ENCODE results near the gene TMC1. TPM values are rescaled to one million over a fixed set of nuclear protein-coding genes. Genes with fewer than 3 reads are reported as not detected.

Gene TMC1
- total RNA-seq, 1 experiment from 2014 or later: not detected

DNA sequence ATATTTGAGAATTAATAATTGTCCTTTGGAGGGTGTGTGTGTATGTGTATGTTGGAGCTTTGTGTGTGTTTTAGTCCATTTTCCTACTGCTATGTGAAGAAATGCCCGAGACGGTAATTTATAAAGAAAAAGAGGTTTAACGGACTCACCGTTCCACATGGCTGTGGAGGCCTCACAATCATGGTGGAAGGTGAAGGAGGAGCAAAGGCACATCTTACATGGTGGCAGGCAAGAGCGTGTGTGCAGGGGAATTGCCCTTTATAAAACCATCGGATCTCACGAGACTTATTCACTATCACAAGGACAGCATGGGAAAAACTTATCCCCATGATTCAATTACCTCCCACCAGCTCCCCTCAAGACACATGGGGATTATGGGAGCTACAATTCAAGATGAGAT, 44.1 kb downstream of the TMC1 start:
- no peaks in the 10 kb centered on the region for H3K9me2 ChIP-seq (replicated peaks; ENCODE audit: insufficient read depth, low read length)
- no peak overlapping the region for H3K27ac ChIP-seq (ENCODE audit: low read length)
- no peak overlapping the region for H3K9ac ChIP-seq (ENCODE audit: low read length)
- no peaks in the 10 kb centered on the region for H3K79me2 ChIP-seq (ENCODE audit: low read length)
- H3K4me1 ChIP-seq (ENCODE audit: low read length): no peaks in the 10 kb centered on the region
- H3K4me3 ChIP-seq (ENCODE audit: low read length): no peak overlapping the region
- no peaks in the 10 kb centered on the region for H3K36me3 ChIP-seq (ENCODE audit: insufficient read depth, low read length)
- H3K27me3 ChIP-seq (ENCODE audit: low read length): no peaks in the 10 kb centered on the region
- no peak for DNase-seq
- no peak overlapping the region for H2AFZ ChIP-seq (ENCODE audit: low read length)
- H3K9me3 ChIP-seq (ENCODE audit: low read length): no peaks in the 10 kb centered on the region
- H4K20me1 ChIP-seq (ENCODE audit: insufficient read depth, low read depth, low read length): no peaks in the 10 kb centered on the region
- no peak overlapping the region for H3K4me2 ChIP-seq (ENCODE audit: low read depth, low read length, poor library complexity, severe bottlenecking)

- no peak overlapping the region for H3K9ac ChIP-seq (ENCODE audit: low read length)
- H3K9me2 ChIP-seq (replicated peaks; ENCODE audit: insufficient read depth, low read length): no peaks in the 10 kb centered on the region
- H2AFZ ChIP-seq (ENCODE audit: low read length): no peak overlapping the region
- no peak overlapping the region for H3K4me3 ChIP-seq (ENCODE audit: low read length)
- no peaks in the 10 kb centered on the region for H3K9me3 ChIP-seq (ENCODE audit: low read length)
- H3K79me2 ChIP-seq (ENCODE audit: low read length): no peaks in the 10 kb centered on the region
- no peaks in the 10 kb centered on the region for H3K27me3 ChIP-seq (ENCODE audit: low read length)
- no peak overlapping the region for H3K27ac ChIP-seq (ENCODE audit: low read length)
- no peaks in the 10 kb centered on the region for H3K4me1 ChIP-seq (ENCODE audit: low read length)
- no peaks in the 10 kb centered on the region for H4K20me1 ChIP-seq (ENCODE audit: insufficient read depth, low read depth, low read length)
- H3K4me2 ChIP-seq (ENCODE audit: low read depth, low read length, poor library complexity, severe bottlenecking): no peak overlapping the region
- DNase-seq: no peak
- no peaks in the 10 kb centered on the region for H3K36me3 ChIP-seq (ENCODE audit: insufficient read depth, low read length)
Measured at GRCh38 chr9:72574156-72574810, 52.9 kb downstream of the TMC1 start.

- Histone ChIP-seq H3K79me2 (ENCODE audit: low read length) (no peaks in the 10 kb centered on the region), H3K36me3 (ENCODE audit: insufficient read depth, low read length) (no peaks in the 10 kb centered on the region), H3K9me2 (replicated peaks; ENCODE audit: insufficient read depth, low read length) (no peaks in the 10 kb centered on the region), H3K27me3 (ENCODE audit: low read length) (no peaks in the 10 kb centered on the region), H3K4me1 (ENCODE audit: low read length) (no peaks in the 10 kb centered on the region), H3K9ac (ENCODE audit: low read length) (no peak overlapping the region), H3K9me3 (ENCODE audit: low read length) (no peaks in the 10 kb centered on the region), H3K27ac (ENCODE audit: low read length) (no peak overlapping the region), H2AFZ (ENCODE audit: low read length) (no peak overlapping the region), H3K4me2 (ENCODE audit: low read depth, low read length, poor library complexity, severe bottlenecking) (no peak overlapping the region), H3K4me3 (ENCODE audit: low read length) (no peak overlapping the region), H4K20me1 (ENCODE audit: insufficient read depth, low read depth, low read length) (no peaks in the 10 kb centered on the region)
- DNase-seq: no peak
Measured at GRCh38 chr9:72575666-72576065, 54.3 kb downstream of the TMC1 start.

- no peak overlapping the region for H3K9ac ChIP-seq (ENCODE audit: low read length)
- no peak overlapping the region for H3K27ac ChIP-seq (ENCODE audit: low read length)
- H3K79me2 ChIP-seq (ENCODE audit: low read length): no peaks in the 10 kb centered on the region
- H4K20me1 ChIP-seq (ENCODE audit: insufficient read depth, low read depth, low read length): no peaks in the 10 kb centered on the region
- H3K4me1 ChIP-seq (ENCODE audit: low read length): no peaks in the 10 kb centered on the region
- H3K27me3 ChIP-seq (ENCODE audit: low read length): no peaks in the 10 kb centered on the region
- no peak overlapping the region for H2AFZ ChIP-seq (ENCODE audit: low read length)
- H3K36me3 ChIP-seq (ENCODE audit: insufficient read depth, low read length): no peaks in the 10 kb centered on the region
- no peaks in the 10 kb centered on the region for H3K9me2 ChIP-seq (replicated peaks; ENCODE audit: insufficient read depth, low read length)
- no peaks in the 10 kb centered on the region for H3K9me3 ChIP-seq (ENCODE audit: low read length)
- no peak for DNase-seq
- H3K4me3 ChIP-seq (ENCODE audit: low read length): no peak overlapping the region
- no peak overlapping the region for H3K4me2 ChIP-seq (ENCODE audit: low read depth, low read length, poor library complexity, severe bottlenecking)
Measured at GRCh38 chr9:72576087-72576486, 54.7 kb downstream of the TMC1 start.

DNA sequence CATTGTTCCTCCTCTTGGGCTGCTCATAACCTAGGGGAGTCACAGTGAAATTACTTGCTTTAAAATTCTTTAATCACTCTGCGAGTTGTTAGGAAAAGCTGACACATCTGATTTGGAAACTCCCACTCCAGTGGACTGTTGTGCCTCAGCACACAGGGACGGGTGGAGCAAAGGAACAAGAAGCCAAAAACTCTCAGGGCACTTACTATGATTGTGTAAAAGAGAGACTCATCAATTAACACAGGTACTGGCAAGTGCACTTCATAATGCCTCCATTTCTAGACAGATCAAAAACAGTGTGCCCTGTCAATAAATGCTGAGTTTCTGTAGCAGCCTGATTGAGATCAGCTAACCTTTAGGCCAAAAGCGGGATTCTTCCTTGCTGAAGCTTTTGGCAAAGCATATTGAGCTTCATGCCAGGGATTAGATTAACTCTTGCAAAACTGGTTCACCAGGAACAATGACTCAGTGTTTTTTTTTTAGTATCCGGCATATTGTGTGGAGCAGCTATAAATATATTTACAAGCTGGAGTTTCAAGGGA, 55.9 kb downstream of the TMC1 start:
- H3K27me3 ChIP-seq (ENCODE audit: low read length): no peaks in the 10 kb centered on the region
- no peak overlapping the region for H3K9ac ChIP-seq (ENCODE audit: low read length)
- H3K4me3 ChIP-seq (ENCODE audit: low read length): no peak overlapping the region
- no peak overlapping the region for H2AFZ ChIP-seq (ENCODE audit: low read length)
- H3K36me3 ChIP-seq (ENCODE audit: insufficient read depth, low read length): no peaks in the 10 kb centered on the region
- H3K79me2 ChIP-seq (ENCODE audit: low read length): no peaks in the 10 kb centered on the region
- H3K9me3 ChIP-seq (ENCODE audit: low read length): no peaks in the 10 kb centered on the region
- H3K27ac ChIP-seq (ENCODE audit: low read length): no peak overlapping the region
- H3K9me2 ChIP-seq (replicated peaks; ENCODE audit: insufficient read depth, low read length): no peaks in the 10 kb centered on the region
- H3K4me2 ChIP-seq (ENCODE audit: low read depth, low read length, poor library complexity, severe bottlenecking): no peak overlapping the region
- no peaks in the 10 kb centered on the region for H4K20me1 ChIP-seq (ENCODE audit: insufficient read depth, low read depth, low read length)
- no peaks in the 10 kb centered on the region for H3K4me1 ChIP-seq (ENCODE audit: low read length)
- DNase-seq: no peak

- H4K20me1 ChIP-seq (ENCODE audit: insufficient read depth, low read depth, low read length): no peaks in the 10 kb centered on the region
- no peaks in the 10 kb centered on the region for H3K9me3 ChIP-seq (ENCODE audit: low read length)
- H3K27ac ChIP-seq (ENCODE audit: low read length): no peak overlapping the region
- DNase-seq: no peak
- H3K4me1 ChIP-seq (ENCODE audit: low read length): no peaks in the 10 kb centered on the region
- H3K4me3 ChIP-seq (ENCODE audit: low read length): no peak overlapping the region
- no peak overlapping the region for H2AFZ ChIP-seq (ENCODE audit: low read length)
- no peaks in the 10 kb centered on the region for H3K36me3 ChIP-seq (ENCODE audit: insufficient read depth, low read length)
- no peaks in the 10 kb centered on the region for H3K79me2 ChIP-seq (ENCODE audit: low read length)
- H3K9ac ChIP-seq (ENCODE audit: low read length): no peak overlapping the region
- H3K4me2 ChIP-seq (ENCODE audit: low read depth, low read length, poor library complexity, severe bottlenecking): no peak overlapping the region
- H3K9me2 ChIP-seq (replicated peaks; ENCODE audit: insufficient read depth, low read length): no peaks in the 10 kb centered on the region
- no peaks in the 10 kb centered on the region for H3K27me3 ChIP-seq (ENCODE audit: low read length)
Measured at GRCh38 chr9:72579190-72579589, 57.8 kb downstream of the TMC1 start.

DNA sequence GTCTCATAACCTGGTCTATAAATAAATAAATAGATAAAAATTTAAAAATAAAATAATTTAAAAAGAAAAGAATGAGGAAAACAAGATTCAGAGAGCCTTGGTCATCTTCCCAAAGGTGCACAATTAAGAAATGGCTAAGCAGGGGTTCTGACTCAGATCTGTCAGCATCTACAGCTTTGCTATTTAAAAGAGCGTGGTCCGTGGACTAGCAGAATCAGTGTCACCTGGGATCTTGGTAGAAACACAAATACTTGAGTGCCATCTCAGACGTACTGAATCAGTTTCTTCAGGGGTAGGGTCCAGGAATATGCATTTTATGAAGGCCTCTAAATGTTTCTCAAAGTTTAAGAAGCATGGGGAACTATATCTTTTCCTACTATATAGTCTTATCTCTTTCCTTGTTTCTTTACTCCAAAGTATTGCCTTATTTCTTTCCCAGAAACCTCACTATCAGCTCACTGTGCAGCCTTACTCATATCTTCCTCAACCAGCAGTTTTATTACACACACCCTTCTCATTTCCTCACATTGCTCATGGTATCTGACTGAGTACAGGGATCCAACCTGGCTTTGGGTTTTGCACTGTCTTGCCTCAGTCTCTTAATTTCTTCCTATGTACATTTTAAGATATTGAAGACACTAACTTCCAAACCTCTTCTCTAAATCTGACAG, 58.6 kb downstream of the TMC1 start:
- Histone ChIP-seq H3K9me3 (ENCODE audit: low read length) (no peaks in the 10 kb centered on the region), H4K20me1 (ENCODE audit: insufficient read depth, low read depth, low read length) (no peaks in the 10 kb centered on the region), H3K9ac (ENCODE audit: low read length) (no peak overlapping the region), H3K79me2 (ENCODE audit: low read length) (no peaks in the 10 kb centered on the region), H3K36me3 (ENCODE audit: insufficient read depth, low read length) (no peaks in the 10 kb centered on the region), H3K4me2 (ENCODE audit: low read depth, low read length, poor library complexity, severe bottlenecking) (no peak overlapping the region), H3K9me2 (replicated peaks; ENCODE audit: insufficient read depth, low read length) (no peaks in the 10 kb centered on the region), H3K27me3 (ENCODE audit: low read length) (no peaks in the 10 kb centered on the region), H2AFZ (ENCODE audit: low read length) (no peak overlapping the region), H3K4me3 (ENCODE audit: low read length) (no peak overlapping the region), H3K27ac (ENCODE audit: low read length) (no peak overlapping the region), H3K4me1 (ENCODE audit: low read length) (no peaks in the 10 kb centered on the region)
- DNase-seq: no peak

DNA sequence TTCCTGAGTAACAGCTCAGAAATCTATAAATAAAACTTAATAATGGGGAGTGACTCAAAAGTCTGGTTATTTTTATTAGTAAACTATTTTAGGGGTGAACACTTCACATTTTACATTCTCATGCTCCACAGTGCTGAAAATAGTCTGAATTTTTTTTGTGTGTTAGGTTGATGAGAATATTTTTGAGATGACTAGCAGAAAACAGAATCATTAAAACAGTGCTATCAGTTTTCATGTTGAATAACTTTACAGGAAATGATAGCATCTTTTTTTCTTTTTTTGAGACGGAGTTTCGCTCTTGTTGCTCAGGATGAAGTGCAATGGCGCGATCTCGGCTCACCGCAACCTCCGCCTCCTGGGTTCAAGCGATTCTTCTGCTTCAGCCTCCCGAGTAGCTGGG, 60.3 kb downstream of the TMC1 start:
- no peak overlapping the region for H3K4me2 ChIP-seq (ENCODE audit: low read depth, low read length, poor library complexity, severe bottlenecking)
- H2AFZ ChIP-seq (ENCODE audit: low read length): no peak overlapping the region
- H3K4me3 ChIP-seq (ENCODE audit: low read length): no peak overlapping the region
- H3K27ac ChIP-seq (ENCODE audit: low read length): no peak overlapping the region
- no peaks in the 10 kb centered on the region for H3K36me3 ChIP-seq (ENCODE audit: insufficient read depth, low read length)
- no peak for DNase-seq
- H3K4me1 ChIP-seq (ENCODE audit: low read length): no peaks in the 10 kb centered on the region
- H4K20me1 ChIP-seq (ENCODE audit: insufficient read depth, low read depth, low read length): no peaks in the 10 kb centered on the region
- H3K79me2 ChIP-seq (ENCODE audit: low read length): no peaks in the 10 kb centered on the region
- H3K9me3 ChIP-seq (ENCODE audit: low read length): no peaks in the 10 kb centered on the region
- H3K27me3 ChIP-seq (ENCODE audit: low read length): no peaks in the 10 kb centered on the region
- H3K9me2 ChIP-seq (replicated peaks; ENCODE audit: insufficient read depth, low read length): no peaks in the 10 kb centered on the region
- H3K9ac ChIP-seq (ENCODE audit: low read length): no peak overlapping the region
